GM21390 (cell line): Measurements from ENCODE around the gene LRCH3.

ENCODE experiments used
- ATAC-seq: cut with Tn5 transposase; IDR thresholded peaks from one replicate; pipeline ENCODE4 v1.9.1; 2021; ENCODE audit not compliant: unreplicated experiment

LRCH3 gene

GRCh38 chr3:197833930-197834715 lies 43.1 kb downstream of the LRCH3 start:
- no peak for ATAC-seq

- no peak for ATAC-seq
Observed at GRCh38 chr3:197835509-197835908, 44.5 kb downstream of the LRCH3 start.

- no peak for ATAC-seq
Observed at GRCh38 chr3:197836244-197836643, 45.2 kb downstream of the LRCH3 start.

- ATAC-seq: no peak
Observed at GRCh38 chr3:197837282-197837681, 46.2 kb downstream of the LRCH3 start.

- no peak for ATAC-seq
Observed at GRCh38 chr3:197841789-197842188, 50.7 kb downstream of the LRCH3 start.

- ATAC-seq: no peak
Observed at GRCh38 chr3:197846491-197846890, 55.4 kb downstream of the LRCH3 start.

- peak; percentile 73 for ATAC-seq
Observed at GRCh38 chr3:197847866-197848401, 56.9 kb downstream of the LRCH3 start.

GRCh38 chr3:197854596-197855343 lies 63.7 kb downstream of the LRCH3 start:
- ATAC-seq: no peak

- no peak for ATAC-seq
Observed at GRCh38 chr3:197855571-197855970, 64.5 kb downstream of the LRCH3 start.

GRCh38 chr3:197856199-197856816 lies 65.3 kb downstream of the LRCH3 start:
- ATAC-seq: no peak

GRCh38 chr3:197858133-197858532 lies 67.1 kb downstream of the LRCH3 start:
- no peak for ATAC-seq

- no peak for ATAC-seq
Observed at GRCh38 chr3:197858598-197858997, 67.5 kb downstream of the LRCH3 start.

- ATAC-seq: no peak
Observed at GRCh38 chr3:197866035-197866434, 75.0 kb downstream of the LRCH3 start.

- ATAC-seq: no peak
Observed at GRCh38 chr3:197873329-197873728, 82.3 kb downstream of the LRCH3 start.

- ATAC-seq: no peak
Observed at GRCh38 chr3:197874064-197874463, 83.0 kb downstream of the LRCH3 start.

GRCh38 chr3:197874653-197875052 lies 83.6 kb downstream of the LRCH3 start:
- no peak for ATAC-seq

GRCh38 chr3:197877902-197878301 lies 86.8 kb downstream of the LRCH3 start:
- no peak for ATAC-seq

GRCh38 chr3:197878427-197878826 lies 87.4 kb downstream of the LRCH3 start:
- no peak for ATAC-seq

- ATAC-seq: no peak
Observed at GRCh38 chr3:197880491-197881269, 89.6 kb downstream of the LRCH3 start.

GRCh38 chr3:197881270-197881969 lies 90.4 kb downstream of the LRCH3 start:
- ATAC-seq: no peak
